Chondrocyte (in vitro differentiated cells): ENCODE results near the gene CSNK2A1. TPM values are rescaled to one million over a fixed set of nuclear protein-coding genes. Genes with fewer than 3 reads are reported as not detected.

Experiments used
- DNase-seq: peaks from one replicate; pipeline ENCODE4 v3.0.0; 2021; ENCODE audit warnings: mixed read lengths, low spot score
- H3K27ac Mint-ChIP-seq: one replicate; pipeline ENCODE4 v1.8.0; 2021; ENCODE audit warnings: mild to moderate bottlenecking, moderate library complexity, mixed read lengths; ENCODE audit not compliant: unreplicated experiment
- H3K27me3 Mint-ChIP-seq: 2 replicates; pipeline ENCODE4 v1.8.0; 2021; ENCODE audit warnings: low read depth, mixed read lengths
- H3K36me3 Mint-ChIP-seq: 2 replicates; pipeline ENCODE4 v1.8.0; 2021; ENCODE audit warnings: low read depth, mixed read lengths
- H3K4me1 Mint-ChIP-seq: 2 replicates; pipeline ENCODE4 v1.8.0; 2021; ENCODE audit warnings: low read depth, mild to moderate bottlenecking, mixed read lengths
- H3K4me3 Mint-ChIP-seq: one replicate; pipeline ENCODE4 v1.8.0; 2021; ENCODE audit warnings: mild to moderate bottlenecking, moderate library complexity, mixed read lengths; ENCODE audit not compliant: unreplicated experiment
- H3K9me3 Mint-ChIP-seq: 2 replicates; pipeline ENCODE4 v1.8.0; 2021; ENCODE audit warnings: low read depth, mixed read lengths
- total RNA-seq: library from RNA; stranded (reverse); gene quantifications from 3 replicates; pipeline ENCODE4 v1.2.1, GENCODE V29; 2021
- TF ChIP-seq, protein P1 (sequence below): fragments of 200-600 bp; sonication (generic); IDR thresholded peaks from 2 replicates; pipeline ENCODE4 v1.5.0; 2021; ENCODE audit warnings: antibody characterized with exemption, mild to moderate bottlenecking, moderate library complexity

The CSNK2A1 gene
- total RNA-seq, 1 donor from 2014 or later, result 122 TPM

DNA sequence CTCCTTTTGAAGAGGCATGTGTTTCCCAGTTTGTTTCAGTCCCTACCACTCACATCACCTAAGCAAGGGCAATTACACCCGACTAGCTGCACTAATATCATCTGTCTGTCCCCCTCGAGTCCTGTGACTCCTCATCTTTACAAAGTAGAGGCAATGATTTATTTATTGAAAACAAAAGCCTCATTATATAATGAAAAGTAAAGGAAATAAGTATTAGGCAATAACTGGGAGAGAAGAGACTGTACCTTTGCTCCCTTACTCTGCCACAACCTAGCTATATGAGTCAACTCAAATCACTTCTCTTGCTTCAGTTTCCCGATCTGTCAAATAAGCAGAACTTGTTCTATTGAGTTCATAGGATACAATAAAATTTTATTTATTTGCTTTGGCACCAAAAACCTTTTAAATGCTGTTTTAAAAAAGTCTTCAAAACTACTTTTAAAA lies 38.9 kb downstream of the CSNK2A1 start:
- TF ChIP-seq, protein P1, sequence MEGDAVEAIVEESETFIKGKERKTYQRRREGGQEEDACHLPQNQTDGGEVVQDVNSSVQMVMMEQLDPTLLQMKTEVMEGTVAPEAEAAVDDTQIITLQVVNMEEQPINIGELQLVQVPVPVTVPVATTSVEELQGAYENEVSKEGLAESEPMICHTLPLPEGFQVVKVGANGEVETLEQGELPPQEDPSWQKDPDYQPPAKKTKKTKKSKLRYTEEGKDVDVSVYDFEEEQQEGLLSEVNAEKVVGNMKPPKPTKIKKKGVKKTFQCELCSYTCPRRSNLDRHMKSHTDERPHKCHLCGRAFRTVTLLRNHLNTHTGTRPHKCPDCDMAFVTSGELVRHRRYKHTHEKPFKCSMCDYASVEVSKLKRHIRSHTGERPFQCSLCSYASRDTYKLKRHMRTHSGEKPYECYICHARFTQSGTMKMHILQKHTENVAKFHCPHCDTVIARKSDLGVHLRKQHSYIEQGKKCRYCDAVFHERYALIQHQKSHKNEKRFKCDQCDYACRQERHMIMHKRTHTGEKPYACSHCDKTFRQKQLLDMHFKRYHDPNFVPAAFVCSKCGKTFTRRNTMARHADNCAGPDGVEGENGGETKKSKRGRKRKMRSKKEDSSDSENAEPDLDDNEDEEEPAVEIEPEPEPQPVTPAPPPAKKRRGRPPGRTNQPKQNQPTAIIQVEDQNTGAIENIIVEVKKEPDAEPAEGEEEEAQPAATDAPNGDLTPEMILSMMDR, result no peak
- Mint-ChIP-seq H3K36me3 (peaks cover 19% of the 10 kb centered on the region), H3K27me3 (no peaks in the 10 kb centered on the region), H3K4me1 (peaks cover 17% of the 10 kb centered on the region), H3K4me3 (no peak overlapping the region), H3K27ac (no peak overlapping the region), H3K9me3 (no peaks in the 10 kb centered on the region)
- no peak for DNase-seq

DNA sequence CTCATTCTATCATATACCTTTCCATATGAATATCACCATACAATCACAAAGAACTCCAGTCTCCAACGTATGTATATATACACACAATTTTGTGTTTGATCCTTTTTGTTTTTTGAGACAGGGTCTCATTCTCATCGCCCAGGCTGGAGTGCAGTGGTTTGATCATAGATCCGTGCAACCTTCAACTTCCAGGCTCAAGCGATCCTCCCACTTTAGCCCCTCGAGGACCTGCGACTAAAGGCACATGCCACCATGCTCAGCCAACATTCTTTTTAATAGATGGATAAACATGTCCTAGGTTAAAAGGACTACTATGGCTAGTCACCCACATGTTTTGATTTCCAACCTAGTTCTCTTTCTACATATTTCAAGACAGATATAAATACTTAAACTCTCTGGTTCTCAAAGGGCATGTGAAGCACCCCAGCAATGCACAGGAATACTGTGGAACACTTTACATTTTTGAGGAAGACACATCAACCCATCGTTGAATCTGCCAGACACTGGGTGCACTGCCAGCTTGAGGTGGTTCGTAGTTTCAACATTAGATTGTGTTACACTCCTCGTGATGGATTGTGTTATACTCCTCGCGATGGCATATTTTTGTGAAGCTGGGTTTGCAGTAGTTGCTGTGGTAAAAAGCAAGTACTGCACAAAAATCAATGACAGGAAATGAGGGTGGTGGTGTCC lies 40.4 kb downstream of the CSNK2A1 start:
- Mint-ChIP-seq H3K27me3 (no peaks in the 10 kb centered on the region), H3K4me1 (peaks cover 5% of the 10 kb centered on the region), H3K9me3 (no peaks in the 10 kb centered on the region), H3K27ac (no peak overlapping the region), H3K4me3 (no peak overlapping the region), H3K36me3 (peaks cover 27% of the 10 kb centered on the region)
- TF ChIP-seq, protein P1, result no peak
- no peak for DNase-seq

DNA sequence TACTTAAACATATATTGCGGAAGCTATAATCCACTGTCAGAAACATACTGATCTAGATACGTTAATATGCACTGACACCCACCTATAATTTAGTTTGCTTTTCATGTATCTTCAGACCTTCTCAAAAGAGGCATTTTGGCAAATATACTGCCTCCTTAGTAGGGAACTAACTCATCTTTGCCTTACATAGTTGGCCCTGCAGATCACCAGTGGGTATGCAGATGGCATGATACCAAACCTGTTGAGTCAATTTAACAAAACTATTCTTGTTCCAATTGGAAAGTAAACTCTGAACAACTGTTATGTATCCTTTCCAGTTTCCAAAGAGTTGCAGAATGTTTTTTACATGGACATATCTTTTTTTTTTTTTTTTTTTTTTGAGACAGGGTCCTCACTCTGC lies 45.6 kb downstream of the CSNK2A1 start:
- Mint-ChIP-seq H3K4me1 (no peaks in the 10 kb centered on the region), H3K27me3 (no peaks in the 10 kb centered on the region), H3K4me3 (no peak overlapping the region), H3K9me3 (no peaks in the 10 kb centered on the region), H3K36me3 (peaks cover 36% of the 10 kb centered on the region), H3K27ac (no peak overlapping the region)
- TF ChIP-seq, protein P1, result no peak
- no peak for DNase-seq

DNA sequence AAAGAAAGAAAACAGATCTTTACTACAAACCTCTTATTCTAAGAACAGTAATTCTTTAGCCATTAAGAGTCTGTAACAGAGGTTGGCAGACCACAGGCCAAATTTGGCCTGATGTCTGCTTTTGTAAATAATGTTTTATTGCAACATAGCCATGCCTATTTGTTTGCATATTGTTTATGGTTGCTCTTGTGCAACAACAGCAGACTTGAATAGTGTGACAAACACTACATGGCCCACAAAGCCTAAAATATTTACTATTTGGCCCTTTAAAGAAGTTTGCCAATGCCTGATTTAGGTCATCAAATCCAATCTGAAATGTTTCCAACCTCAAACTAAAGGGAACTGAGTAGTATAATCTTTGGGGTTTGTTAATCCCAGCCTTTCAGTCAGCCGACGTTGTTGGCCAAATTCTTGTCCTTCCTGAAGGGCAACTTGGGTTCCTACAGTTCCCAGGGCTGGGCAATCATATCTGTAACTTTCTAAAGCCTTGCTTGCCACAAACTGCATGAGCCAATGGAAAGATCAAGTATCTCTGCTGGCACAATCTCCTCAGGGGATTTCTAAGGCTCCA lies 47.4 kb downstream of the CSNK2A1 start:
- DNase-seq, result no peak
- H3K9me3 Mint-ChIP-seq, result no peaks in the 10 kb centered on the region
- no peak overlapping the region for H3K4me3 Mint-ChIP-seq
- H3K27ac Mint-ChIP-seq, result no peak overlapping the region
- TF ChIP-seq, protein P1, result no peak
- H3K4me1 Mint-ChIP-seq, result no peaks in the 10 kb centered on the region
- H3K36me3 Mint-ChIP-seq, result peaks cover 29% of the 10 kb centered on the region
- no peaks in the 10 kb centered on the region for H3K27me3 Mint-ChIP-seq

DNA sequence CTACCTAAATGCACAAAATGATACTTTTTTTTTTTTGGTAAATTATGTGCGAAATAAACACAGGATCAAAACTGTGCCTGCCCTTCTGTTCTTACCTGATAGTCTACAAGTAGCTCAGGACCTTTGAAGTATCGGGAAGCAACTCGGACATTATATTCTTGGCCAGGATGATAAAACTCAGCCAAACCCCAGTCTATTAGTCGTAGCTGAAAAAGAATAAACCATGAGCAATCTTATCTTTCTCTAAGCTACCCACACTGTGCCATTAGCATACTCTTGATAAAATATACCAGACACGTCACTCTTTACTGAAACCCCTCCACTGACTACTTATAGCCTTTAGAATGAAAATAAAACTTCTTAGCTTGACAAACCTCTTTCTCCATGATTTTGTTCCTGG lies 51.4 kb downstream of the CSNK2A1 start:
- Mint-ChIP-seq H3K27ac (no peak overlapping the region), H3K27me3 (no peaks in the 10 kb centered on the region), H3K36me3 (peaks cover 32% of the 10 kb centered on the region), H3K4me1 (no peaks in the 10 kb centered on the region), H3K9me3 (no peaks in the 10 kb centered on the region), H3K4me3 (no peak overlapping the region)
- TF ChIP-seq, protein P1, result no peak
- no peak for DNase-seq
